HCEC 1CT (cell line): Measurements from ENCODE around the gene OR2B6.
"Not testable (repeated sequence)": the region's sequence is repeated elsewhere in the genome, so short reads cannot be mapped to it uniquely, and the experiment has no call there.

ENCODE experiments used
- DNase-seq: peaks from one replicate; pipeline ENCODE4 v3.0.0-alpha.2; 2017

OR2B6 gene

GRCh38 chr6:27956941-27957340 lies at the start of gene OR2B6:
Gene OR2B6, plus strand, starts transcription at chr6:27957241. Its CDS starts 0 bp downstream, at chr6:27957241.
- no peak for DNase-seq

GRCh38 chr6:27908017-27908416 lies 49.0 kb upstream of the OR2B6 start:
- DNase-seq, result no peak

GRCh38 chr6:27911956-27912446 lies 45.0 kb upstream of the OR2B6 start, which contains the start of gene OR2B2:
Gene OR2B2, minus strand, starts transcription at chr6:27912396. Its CDS starts 77 bp downstream, at chr6:27912319.
- DNase-seq, result no peak

- no peak for DNase-seq
Measured at GRCh38 chr6:27922949-27923348, 34.1 kb upstream of the OR2B6 start.

- no peak for DNase-seq
Measured at GRCh38 chr6:27924179-27924578, 32.9 kb upstream of the OR2B6 start.

- DNase-seq, result not testable (repeated sequence)
Measured at GRCh38 chr6:27928041-27928440, 29.0 kb upstream of the OR2B6 start.

- DNase-seq, result not testable (repeated sequence)
Measured at GRCh38 chr6:27929930-27930329, 27.1 kb upstream of the OR2B6 start.

- no peak for DNase-seq
Measured at GRCh38 chr6:27931209-27931608, 25.8 kb upstream of the OR2B6 start.

- DNase-seq, result no peak
Measured at GRCh38 chr6:27940766-27941165, 16.3 kb upstream of the OR2B6 start.

GRCh38 chr6:27943072-27943471 lies 14.0 kb upstream of the OR2B6 start:
- not testable (repeated sequence) for DNase-seq

- DNase-seq, result no peak
Measured at GRCh38 chr6:27948237-27948636, 8.8 kb upstream of the OR2B6 start.

GRCh38 chr6:27951040-27951439 lies 6.0 kb upstream of the OR2B6 start:
- no peak for DNase-seq

- no peak for DNase-seq
Measured at GRCh38 chr6:27957516-27957915, 475 bp downstream of the OR2B6 start.

GRCh38 chr6:27962506-27962905 lies 5.5 kb downstream of the OR2B6 start:
- DNase-seq, result no peak

GRCh38 chr6:27966044-27966443 lies 9.0 kb downstream of the OR2B6 start:
- DNase-seq, result no peak

GRCh38 chr6:27966816-27967426 lies 9.9 kb downstream of the OR2B6 start:
- DNase-seq, result no peak

GRCh38 chr6:27970444-27970843 lies 13.4 kb downstream of the OR2B6 start:
- no peak for DNase-seq

GRCh38 chr6:27972750-27973149 lies 15.7 kb downstream of the OR2B6 start:
- DNase-seq, result no peak

GRCh38 chr6:27977387-27977786 lies 20.3 kb downstream of the OR2B6 start:
- no peak for DNase-seq

- no peak for DNase-seq
Measured at GRCh38 chr6:27978705-27979104, 21.7 kb downstream of the OR2B6 start.

GRCh38 chr6:27980111-27980510 lies 23.1 kb downstream of the OR2B6 start:
- no peak for DNase-seq

GRCh38 chr6:27986928-27987725 lies 30.1 kb downstream of the OR2B6 start:
- peak; percentile 60 for DNase-seq

GRCh38 chr6:27994616-27995015 lies 37.6 kb downstream of the OR2B6 start:
- no peak for DNase-seq

GRCh38 chr6:28000351-28001045 lies 43.5 kb downstream of the OR2B6 start:
- DNase-seq, result no peak
